Transverse colon (tissue), 4 donors: Measurements from ENCODE around the gene HMCN1.

ENCODE experiments used
- EP300 ChIP-seq: sonication (generic); formaldehyde crosslinking; IDR thresholded peaks from one replicate; pipeline ENCODE4 v1.6.1; 2017; ENCODE audit warnings: antibody characterized with exemption, low read depth
- POLR2A ChIP-seq: fragments of 450-650 bp; IDR thresholded peaks from one replicate; pipeline ENCODE4 v1.6.1; 2016; ENCODE audit warnings: antibody characterized with exemption, mild to moderate bottlenecking, moderate library complexity
- POLR2AphosphoS5 ChIP-seq, 3 donors: sonication (generic); formaldehyde crosslinking; IDR thresholded peaks; one replicate each; pipeline ENCODE4 v1.6.1; 2016; ENCODE audit warnings: antibody characterized with exemption in 3 of 3
- TF ChIP-seq, protein P1 (sequence below), 5 experiments: fragments of 200-600 bp in 3 of 5; fragments of 450-650 bp in 2 of 5; sonication (generic) in 3 of 5; IDR thresholded peaks; 1 replicate in 2 of 5; 2 replicates in 3 of 5; pipeline ENCODE4 v1.5.1; 2016 to 2017; ENCODE audit warnings: antibody characterized with exemption in 5 of 5, inconsistent platforms in 3 of 5, mild to moderate bottlenecking in 2 of 5, moderate library complexity in 1 of 5

DNA sequence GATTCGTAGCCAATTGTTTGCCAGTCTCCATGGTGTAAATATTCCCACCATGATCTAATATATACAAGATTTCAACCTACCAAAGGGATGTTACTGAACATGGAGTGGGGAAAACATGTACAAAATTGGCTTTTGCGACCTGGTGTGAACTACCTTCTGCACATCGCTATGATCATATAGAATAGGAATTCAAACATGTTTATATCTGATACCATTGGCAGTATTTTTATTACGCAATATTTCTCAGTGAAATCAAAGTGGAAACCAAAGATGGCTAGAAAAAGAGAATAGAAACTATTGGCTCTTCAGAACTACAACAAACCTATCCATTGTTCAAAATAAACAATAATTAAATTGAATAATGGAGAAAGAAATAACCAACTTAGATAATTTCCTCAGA, 355.7 kb downstream of the HMCN1 start:
- TF ChIP-seq, protein P1, sequence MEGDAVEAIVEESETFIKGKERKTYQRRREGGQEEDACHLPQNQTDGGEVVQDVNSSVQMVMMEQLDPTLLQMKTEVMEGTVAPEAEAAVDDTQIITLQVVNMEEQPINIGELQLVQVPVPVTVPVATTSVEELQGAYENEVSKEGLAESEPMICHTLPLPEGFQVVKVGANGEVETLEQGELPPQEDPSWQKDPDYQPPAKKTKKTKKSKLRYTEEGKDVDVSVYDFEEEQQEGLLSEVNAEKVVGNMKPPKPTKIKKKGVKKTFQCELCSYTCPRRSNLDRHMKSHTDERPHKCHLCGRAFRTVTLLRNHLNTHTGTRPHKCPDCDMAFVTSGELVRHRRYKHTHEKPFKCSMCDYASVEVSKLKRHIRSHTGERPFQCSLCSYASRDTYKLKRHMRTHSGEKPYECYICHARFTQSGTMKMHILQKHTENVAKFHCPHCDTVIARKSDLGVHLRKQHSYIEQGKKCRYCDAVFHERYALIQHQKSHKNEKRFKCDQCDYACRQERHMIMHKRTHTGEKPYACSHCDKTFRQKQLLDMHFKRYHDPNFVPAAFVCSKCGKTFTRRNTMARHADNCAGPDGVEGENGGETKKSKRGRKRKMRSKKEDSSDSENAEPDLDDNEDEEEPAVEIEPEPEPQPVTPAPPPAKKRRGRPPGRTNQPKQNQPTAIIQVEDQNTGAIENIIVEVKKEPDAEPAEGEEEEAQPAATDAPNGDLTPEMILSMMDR (IDR thresholded peaks at IDR 0.05), result no peak
- no peak for TF ChIP-seq POLR2A
- TF ChIP-seq POLR2AphosphoS5 (IDR thresholded peaks at IDR 0.05), result no peak
- TF ChIP-seq EP300, result no peak
